HEK293T (cell line): ENCODE results near the gene STAT6.

Experiments
- NFRKB ChIP-seq: fragments of 450-650 bp; IDR thresholded peaks from 2 replicates; pipeline ENCODE4 v1.6.1; 2016; ENCODE audit warnings: mild to moderate bottlenecking, moderate library complexity
- SP1 ChIP-seq: fragments of 450-650 bp; IDR thresholded peaks from 2 replicates; pipeline ENCODE4 v1.6.1; 2017
- TARDBP ChIP-seq: fragments of 450-650 bp; IDR thresholded peaks from 2 replicates; pipeline ENCODE4 v1.6.1; 2016

GRCh38 chr12:57160040-57160439 lies 48.9 kb upstream of the STAT6 start:
- TF ChIP-seq TARDBP (no peak), SP1 (no peak), NFRKB (no peak)
